NT2/D1 (cell line): Measurements from ENCODE around the gene SMAD6.

Experiments used
- DNase-seq: peaks from one replicate; pipeline ENCODE4 v3.0.0-alpha.2; 2011; ENCODE audit warnings: low read depth, low spot score
- H3K27me3 ChIP-seq: 2 replicates; pipeline ENCODE4 v1.6.0; 2011; ENCODE audit warnings: mild to moderate bottlenecking; ENCODE audit not compliant: insufficient read length, insufficient read depth
- H3K36me3 ChIP-seq: 2 replicates; pipeline ENCODE4 v1.6.1; 2011; ENCODE audit warnings: mild to moderate bottlenecking, low read length, mixed read lengths; ENCODE audit not compliant: insufficient read depth, insufficient read length
- H3K4me1 ChIP-seq: 2 replicates; pipeline ENCODE4 v1.5.1; 2011; ENCODE audit not compliant: insufficient read depth, insufficient read length
- H3K4me3 ChIP-seq: 2 replicates; pipeline ENCODE4 v1.5.1; 2011; ENCODE audit warnings: low read depth; ENCODE audit not compliant: insufficient read length
- H3K9ac ChIP-seq: 2 replicates; pipeline ENCODE4 v1.6.0; 2011; ENCODE audit warnings: low read depth; ENCODE audit not compliant: insufficient read length
- H3K9me3 ChIP-seq: 2 replicates; pipeline ENCODE4 v1.5.1; 2011; ENCODE audit warnings: mild to moderate bottlenecking, low read length; ENCODE audit not compliant: insufficient read depth
- SUZ12 ChIP-seq: IDR thresholded peaks from 2 replicates; pipeline ENCODE4 v1.6.1; 2011; ENCODE audit not compliant: insufficient read length, insufficient read depth; ENCODE audit errors: extremely low read depth
- YY1 ChIP-seq: IDR thresholded peaks from 2 replicates; pipeline ENCODE4 v1.6.1; 2011; ENCODE audit not compliant: insufficient read length, insufficient read depth
- ZNF274 ChIP-seq: IDR thresholded peaks from 2 replicates; pipeline ENCODE4 v1.6.1; 2011; ENCODE audit warnings: mild to moderate bottlenecking, low read depth, low read length

SMAD6 gene

GRCh38 chr15:66708389-66708788 lies 6.4 kb downstream of the SMAD6 start:
- no peaks in the 10 kb centered on the region for H3K27me3 ChIP-seq
- peaks cover 67% of the 10 kb centered on the region for H3K36me3 ChIP-seq
- no peaks in the 10 kb centered on the region for H3K9me3 ChIP-seq
- peaks cover 19% of the 10 kb centered on the region for H3K4me1 ChIP-seq
- TF ChIP-seq ZNF274 = no peak
- no peak for TF ChIP-seq SUZ12
- TF ChIP-seq YY1 = no peak
- no peak for DNase-seq
- no peak overlapping the region for H3K4me3 ChIP-seq
- H3K9ac ChIP-seq = no peak overlapping the region

GRCh38 chr15:66709884-66710283 lies 7.8 kb downstream of the SMAD6 start:
- Histone ChIP-seq H3K4me3 (no peak overlapping the region), H3K9me3 (no peaks in the 10 kb centered on the region), H3K36me3 (peaks cover 71% of the 10 kb centered on the region), H3K9ac (no peak overlapping the region), H3K4me1 (peaks cover 23% of the 10 kb centered on the region), H3K27me3 (no peaks in the 10 kb centered on the region)
- DNase-seq = no peak
- TF ChIP-seq SUZ12 (no peak), ZNF274 (no peak), YY1 (no peak)

GRCh38 chr15:66711260-66711659 lies 9.2 kb downstream of the SMAD6 start:
- Histone ChIP-seq H3K36me3 (peaks cover 71% of the 10 kb centered on the region), H3K9ac (no peak overlapping the region), H3K27me3 (no peaks in the 10 kb centered on the region), H3K4me3 (no peak overlapping the region), H3K9me3 (no peaks in the 10 kb centered on the region), H3K4me1 (peaks cover 21% of the 10 kb centered on the region)
- no peak for TF ChIP-seq YY1
- no peak for TF ChIP-seq ZNF274
- no peak for TF ChIP-seq SUZ12
- no peak for DNase-seq

- Histone ChIP-seq H3K36me3 (peaks cover 73% of the 10 kb centered on the region), H3K9ac (no peak overlapping the region), H3K27me3 (no peaks in the 10 kb centered on the region), H3K4me3 (no peak overlapping the region), H3K9me3 (no peaks in the 10 kb centered on the region), H3K4me1 (peaks cover 16% of the 10 kb centered on the region)
- no peak for DNase-seq
- TF ChIP-seq ZNF274 (no peak), YY1 (no peak), SUZ12 (no peak)
Observed at GRCh38 chr15:66711862-66712261, 9.8 kb downstream of the SMAD6 start.

- H3K4me1 ChIP-seq = peaks cover 27% of the 10 kb centered on the region
- no peak for DNase-seq
Observed at GRCh38 chr15:66713843-66714508, 11.9 kb downstream of the SMAD6 start.

GRCh38 chr15:66714543-66714981 lies 12.5 kb downstream of the SMAD6 start:
- peaks cover 27% of the 10 kb centered on the region for H3K4me1 ChIP-seq
- no peaks in the 10 kb centered on the region for H3K27me3 ChIP-seq
- no peak overlapping the region for H3K9ac ChIP-seq
- H3K9me3 ChIP-seq = no peaks in the 10 kb centered on the region
- no peak overlapping the region for H3K4me3 ChIP-seq
- peaks cover 85% of the 10 kb centered on the region for H3K36me3 ChIP-seq
- DNase-seq = no peak
- TF ChIP-seq ZNF274 = no peak
- TF ChIP-seq SUZ12 = no peak
- TF ChIP-seq YY1 = no peak

More at GRCh38 chr15:66713843-66714508, 11.9 kb downstream of the SMAD6 start:
- Histone ChIP-seq H3K9ac (no peak overlapping the region), H3K27me3 (no peaks in the 10 kb centered on the region), H3K9me3 (no peaks in the 10 kb centered on the region), H3K36me3 (peaks cover 85% of the 10 kb centered on the region), H3K4me3 (no peak overlapping the region)
- no peak for TF ChIP-seq YY1
- no peak for TF ChIP-seq SUZ12
- no peak for TF ChIP-seq ZNF274

- no peak for TF ChIP-seq ZNF274
- H3K9me3 ChIP-seq = no peaks in the 10 kb centered on the region
- peaks cover 27% of the 10 kb centered on the region for H3K4me1 ChIP-seq
- H3K9ac ChIP-seq = no peak overlapping the region
- peaks cover 88% of the 10 kb centered on the region for H3K36me3 ChIP-seq
- no peaks in the 10 kb centered on the region for H3K27me3 ChIP-seq
- DNase-seq = no peak
- no peak overlapping the region for H3K4me3 ChIP-seq
Observed at GRCh38 chr15:66715181-66715624, 13.2 kb downstream of the SMAD6 start.
